Measurements from ENCODE around the gene SAMD4A. TPM values are rescaled to one million over a fixed set of nuclear protein-coding genes. Genes with fewer than 3 reads are reported as not detected.
A peak's percentile ranks its signal among the peaks of the same experiment; 100 is the strongest.

Gene SAMD4A
- total RNA-seq, 1 donor from 2014 or later, result 30.6 TPM

DNA sequence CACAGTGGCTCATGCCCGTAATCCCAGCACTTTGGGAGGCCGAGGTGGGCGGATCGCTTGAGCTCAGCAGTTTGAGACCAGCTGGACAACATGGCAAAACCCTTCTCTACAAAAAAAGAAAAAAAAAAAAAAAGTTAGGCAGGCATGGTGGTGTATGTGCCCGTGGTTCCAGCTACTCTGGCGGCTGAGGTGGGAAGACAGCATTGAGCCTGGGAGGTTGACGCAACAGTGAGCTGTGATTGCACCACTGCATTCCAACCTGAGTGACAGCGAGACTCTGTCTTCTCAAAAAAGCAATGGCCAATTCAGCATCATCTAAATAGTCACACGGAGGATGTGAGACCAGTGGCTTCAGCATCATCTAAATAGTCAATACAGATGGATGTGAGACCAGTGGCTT lies 10.4 kb upstream of the SAMD4A start:
- TF ChIP-seq, protein P1, sequence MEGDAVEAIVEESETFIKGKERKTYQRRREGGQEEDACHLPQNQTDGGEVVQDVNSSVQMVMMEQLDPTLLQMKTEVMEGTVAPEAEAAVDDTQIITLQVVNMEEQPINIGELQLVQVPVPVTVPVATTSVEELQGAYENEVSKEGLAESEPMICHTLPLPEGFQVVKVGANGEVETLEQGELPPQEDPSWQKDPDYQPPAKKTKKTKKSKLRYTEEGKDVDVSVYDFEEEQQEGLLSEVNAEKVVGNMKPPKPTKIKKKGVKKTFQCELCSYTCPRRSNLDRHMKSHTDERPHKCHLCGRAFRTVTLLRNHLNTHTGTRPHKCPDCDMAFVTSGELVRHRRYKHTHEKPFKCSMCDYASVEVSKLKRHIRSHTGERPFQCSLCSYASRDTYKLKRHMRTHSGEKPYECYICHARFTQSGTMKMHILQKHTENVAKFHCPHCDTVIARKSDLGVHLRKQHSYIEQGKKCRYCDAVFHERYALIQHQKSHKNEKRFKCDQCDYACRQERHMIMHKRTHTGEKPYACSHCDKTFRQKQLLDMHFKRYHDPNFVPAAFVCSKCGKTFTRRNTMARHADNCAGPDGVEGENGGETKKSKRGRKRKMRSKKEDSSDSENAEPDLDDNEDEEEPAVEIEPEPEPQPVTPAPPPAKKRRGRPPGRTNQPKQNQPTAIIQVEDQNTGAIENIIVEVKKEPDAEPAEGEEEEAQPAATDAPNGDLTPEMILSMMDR (IDR thresholded peaks at IDR 0.05), result no peak
- intact Hi-C loops (cut with DNase I), result loop anchor here (10.0 kb wide), 1 partner anchor 218 kb away; no protein-coding TSS in a partner anchor
- Histone ChIP-seq H3K36me3 (no peaks in the 10 kb centered on the region), H3K27me3 (ENCODE audit: low read depth) (no peaks in the 10 kb centered on the region), H3K9me3 (no peaks in the 10 kb centered on the region), H3K4me3 (no peak overlapping the region), H3K4me1 (no peaks in the 10 kb centered on the region), H3K27ac (no peak overlapping the region)
- ATAC-seq (no peak), DNase-seq (no peak)

DNA sequence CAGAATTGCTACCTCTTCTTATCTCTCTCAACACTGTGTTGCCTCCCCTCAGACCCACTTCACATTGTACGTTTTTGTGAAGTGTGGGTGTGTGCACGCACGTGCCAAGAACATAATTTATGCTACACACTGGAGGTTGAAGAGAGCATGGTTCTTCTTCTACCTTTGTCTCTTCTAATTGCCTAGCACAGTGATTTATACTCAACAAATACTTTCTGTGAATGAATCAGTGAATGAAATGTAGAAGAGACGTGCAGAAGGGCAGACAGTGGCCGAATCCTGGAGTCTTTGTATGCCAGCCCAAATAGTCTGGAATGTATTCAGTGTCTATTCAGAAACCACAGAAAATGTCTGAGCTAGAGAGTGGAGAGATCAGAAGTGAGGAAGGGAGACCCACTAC lies 4.6 kb upstream of the SAMD4A start:
- intact Hi-C loops (cut with DNase I), result loop anchor here (5.0 kb wide), 1 partner anchor 130 kb away; no protein-coding TSS in a partner anchor

DNA sequence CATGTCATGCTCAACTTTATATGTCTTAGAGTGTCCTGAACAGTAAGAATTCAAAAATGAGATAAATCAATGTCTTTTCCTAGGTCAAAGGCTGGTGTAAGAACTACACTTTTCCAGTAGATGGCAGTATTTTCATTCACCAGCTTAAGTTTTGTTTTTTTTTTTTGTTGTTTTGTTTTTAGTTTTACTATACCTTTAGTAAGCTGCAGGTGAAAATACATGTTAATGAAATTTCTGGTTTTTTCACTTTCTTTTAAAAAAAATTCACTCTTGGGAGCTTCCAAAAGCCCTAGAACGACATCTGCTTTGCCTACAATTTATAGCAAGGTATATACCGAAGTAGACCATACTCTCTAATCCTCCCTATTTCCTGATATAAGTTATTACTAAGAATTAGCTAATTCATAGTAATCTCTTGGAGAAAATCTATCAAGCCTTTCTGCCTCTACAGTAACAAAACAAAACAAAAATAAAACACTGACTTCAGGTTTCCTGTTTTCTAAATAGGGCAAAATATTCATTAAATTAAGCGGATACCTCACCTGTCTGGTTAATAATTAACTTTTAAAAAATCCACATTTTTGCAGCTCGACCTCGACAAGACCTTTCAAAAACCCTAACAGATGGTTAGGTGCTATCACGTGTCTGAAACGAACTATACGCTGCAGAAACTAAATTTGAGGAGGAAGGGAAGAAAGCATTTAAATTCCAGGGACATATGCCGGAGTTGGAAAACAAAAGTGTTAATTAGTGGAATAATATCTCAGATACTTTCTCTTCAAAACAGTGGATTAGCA lies 2.7 kb upstream of the SAMD4A start:
- intact Hi-C loops (cut with DNase I), result loop anchor here (5.0 kb wide), 1 partner anchor 128 kb away; no protein-coding TSS in a partner anchor
- DNase-seq, result no peak

More for the DNA sequence above, 4.6 kb upstream of the SAMD4A start:
- no peak overlapping the region for H3K27ac ChIP-seq
- ATAC-seq, result no peak
- no peaks in the 10 kb centered on the region for H3K9me3 ChIP-seq
- no peaks in the 10 kb centered on the region for H3K27me3 ChIP-seq (ENCODE audit: low read depth)
- TF ChIP-seq, protein P1 (IDR thresholded peaks at IDR 0.05), result no peak
- H3K4me1 ChIP-seq, result peaks cover 12% of the 10 kb centered on the region
- DNase-seq, result no peak
- H3K4me3 ChIP-seq, result no peak overlapping the region
- H3K36me3 ChIP-seq, result no peaks in the 10 kb centered on the region

DNA sequence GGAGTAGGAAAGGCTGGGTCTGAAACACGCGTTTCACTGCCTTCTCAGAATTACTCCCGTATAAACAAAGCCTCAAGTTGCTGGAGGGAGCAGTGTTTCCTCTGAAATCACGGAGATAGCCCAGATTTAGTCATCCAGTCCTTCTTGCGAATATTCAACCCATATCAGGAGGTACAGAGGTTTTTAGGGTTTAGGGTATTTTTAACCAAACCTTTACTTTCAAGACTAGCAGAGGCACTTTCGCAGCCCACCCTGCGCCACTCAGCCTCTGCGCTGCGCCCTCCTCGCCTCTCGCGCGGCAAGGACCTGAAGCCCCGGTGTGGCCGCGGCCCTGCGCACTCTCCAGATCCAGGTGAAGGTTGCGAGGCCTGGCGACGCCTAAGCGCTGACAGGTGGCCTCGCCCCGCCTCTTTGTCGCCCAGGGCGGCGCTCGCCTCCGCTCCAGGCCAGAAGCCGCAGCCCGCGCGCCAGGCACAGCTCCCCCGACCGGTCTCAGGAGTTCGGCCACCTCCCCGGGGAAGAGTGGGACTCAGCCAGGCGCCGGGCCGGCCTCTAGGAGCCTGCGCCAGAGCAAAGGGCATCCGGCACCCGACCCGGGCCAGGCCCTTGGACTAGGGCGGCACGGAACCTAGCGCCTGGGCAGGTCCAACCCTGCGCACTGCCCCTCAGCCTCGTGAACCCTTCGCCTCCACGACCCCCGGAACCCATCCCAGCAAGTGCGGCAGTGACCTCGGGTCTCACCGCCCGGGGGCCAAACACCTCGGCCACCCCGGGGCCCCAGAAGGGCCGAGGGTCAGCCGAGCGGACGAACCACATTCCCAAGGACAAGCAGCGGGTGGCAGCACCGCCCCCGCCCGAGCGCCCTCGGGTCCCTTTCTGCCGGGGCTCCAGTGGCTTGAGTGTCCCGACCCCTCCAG lies 1.8 kb upstream of the SAMD4A start:
- intact Hi-C loops (cut with DNase I), result loop anchor here (5.0 kb wide), 1 partner anchor 127 kb away; no protein-coding TSS in a partner anchor
- H3K36me3 ChIP-seq, result no peaks in the 10 kb centered on the region
- H3K4me3 ChIP-seq, result peak overlapping the region; percentile 79
- no peaks in the 10 kb centered on the region for H3K27me3 ChIP-seq (ENCODE audit: low read depth)
- H3K4me1 ChIP-seq, result peaks cover 32% of the 10 kb centered on the region
- ATAC-seq (peak; percentile 83), DNase-seq (peak; percentile 87)
- H3K27ac ChIP-seq, result peak overlapping the region; percentile 99
- TF ChIP-seq, protein P1 (IDR thresholded peaks at IDR 0.05), result peak; percentile 38
- no peaks in the 10 kb centered on the region for H3K9me3 ChIP-seq

More for the DNA sequence above, 2.7 kb upstream of the SAMD4A start:
- Histone ChIP-seq H3K27me3 (ENCODE audit: low read depth) (no peaks in the 10 kb centered on the region), H3K4me3 (peak overlapping the region; percentile 79), H3K9me3 (no peaks in the 10 kb centered on the region), H3K4me1 (peaks cover 23% of the 10 kb centered on the region), H3K36me3 (no peaks in the 10 kb centered on the region), H3K27ac (peak overlapping the region; percentile 99)
- no peak for ATAC-seq
- TF ChIP-seq, protein P1 (IDR thresholded peaks at IDR 0.05), result peak; percentile 85

DNA sequence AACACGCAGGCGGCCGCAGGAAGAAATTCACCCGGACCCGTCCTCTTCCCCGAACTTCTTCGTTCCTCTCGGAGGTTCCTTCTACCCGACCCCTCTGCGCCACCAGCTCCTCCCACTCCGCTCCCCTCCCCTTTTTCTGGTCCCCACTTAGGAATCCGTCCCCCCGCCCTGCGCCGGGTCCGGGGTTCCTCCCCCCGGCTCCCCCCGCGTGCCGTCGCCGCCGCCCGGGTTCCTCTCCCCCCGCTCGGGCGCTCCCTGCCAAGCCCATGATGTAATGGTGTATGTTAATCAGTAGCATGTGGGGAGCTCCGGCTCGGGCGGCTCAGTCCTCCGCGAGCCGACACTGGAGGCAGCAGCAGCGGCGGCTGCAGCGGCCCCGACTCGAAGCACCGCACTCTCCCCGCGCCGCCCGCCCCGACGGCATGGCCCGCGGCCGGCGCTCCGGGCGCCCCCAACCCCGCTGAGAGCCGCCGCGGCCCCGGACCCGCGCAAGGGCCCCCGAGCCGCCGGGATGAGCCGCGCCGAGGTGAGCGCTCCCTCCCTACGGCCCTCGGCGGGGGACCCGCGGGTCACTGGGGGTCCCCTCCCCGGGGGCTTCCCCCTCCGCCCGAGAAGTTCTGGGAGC lies 1.0 kb upstream of the SAMD4A start:
- Histone ChIP-seq H3K4me1 (peaks cover 38% of the 10 kb centered on the region), H3K27ac (peak overlapping the region; percentile 99), H3K4me3 (peak overlapping the region; percentile 79), H3K36me3 (no peaks in the 10 kb centered on the region), H3K9me3 (no peaks in the 10 kb centered on the region), H3K27me3 (ENCODE audit: low read depth) (no peaks in the 10 kb centered on the region)
- TF ChIP-seq, protein P1 (IDR thresholded peaks at IDR 0.05), result no peak
- intact Hi-C loops (cut with DNase I), result no loop called here
- DNase-seq (peak; percentile 94), ATAC-seq (peak; percentile 85 to 92)

Measured in lower lobe of right lung (tissue), 2 donors.